ENCODE measurements around the gene DDR2.

DNA sequence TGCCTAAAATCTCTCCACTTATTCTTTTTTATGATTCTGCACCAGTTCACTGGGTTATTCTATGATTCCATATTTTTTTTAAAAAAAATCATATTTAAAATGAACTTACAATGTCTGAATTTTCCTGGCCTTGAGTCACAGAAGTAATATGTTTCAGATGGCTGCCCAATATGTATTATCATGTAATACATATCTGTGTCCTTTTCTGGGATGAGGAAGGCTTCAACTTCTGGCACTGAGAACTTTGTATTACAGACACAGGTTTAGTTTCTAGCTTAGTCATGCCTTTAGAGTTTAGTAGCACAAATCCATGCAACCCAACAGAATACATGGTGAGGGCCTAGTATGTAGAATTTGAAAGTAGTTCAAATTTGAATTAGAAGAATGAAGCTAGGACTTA lies 150.4 kb downstream of the DDR2 start:
- TF ChIP-seq, protein P1, sequence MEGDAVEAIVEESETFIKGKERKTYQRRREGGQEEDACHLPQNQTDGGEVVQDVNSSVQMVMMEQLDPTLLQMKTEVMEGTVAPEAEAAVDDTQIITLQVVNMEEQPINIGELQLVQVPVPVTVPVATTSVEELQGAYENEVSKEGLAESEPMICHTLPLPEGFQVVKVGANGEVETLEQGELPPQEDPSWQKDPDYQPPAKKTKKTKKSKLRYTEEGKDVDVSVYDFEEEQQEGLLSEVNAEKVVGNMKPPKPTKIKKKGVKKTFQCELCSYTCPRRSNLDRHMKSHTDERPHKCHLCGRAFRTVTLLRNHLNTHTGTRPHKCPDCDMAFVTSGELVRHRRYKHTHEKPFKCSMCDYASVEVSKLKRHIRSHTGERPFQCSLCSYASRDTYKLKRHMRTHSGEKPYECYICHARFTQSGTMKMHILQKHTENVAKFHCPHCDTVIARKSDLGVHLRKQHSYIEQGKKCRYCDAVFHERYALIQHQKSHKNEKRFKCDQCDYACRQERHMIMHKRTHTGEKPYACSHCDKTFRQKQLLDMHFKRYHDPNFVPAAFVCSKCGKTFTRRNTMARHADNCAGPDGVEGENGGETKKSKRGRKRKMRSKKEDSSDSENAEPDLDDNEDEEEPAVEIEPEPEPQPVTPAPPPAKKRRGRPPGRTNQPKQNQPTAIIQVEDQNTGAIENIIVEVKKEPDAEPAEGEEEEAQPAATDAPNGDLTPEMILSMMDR (IDR thresholded peaks at IDR 0.05) = no peak
- TF ChIP-seq TCF7L2 (IDR thresholded peaks at IDR 0.05; ENCODE audit: low read depth, low read length) (no peak), POLR2AphosphoS5 (IDR thresholded peaks at IDR 0.05; ENCODE audit: low read depth, low read length) (no peak)
